IMR-90 (cell line): ENCODE results near the gene ANKRD44.
A peak's percentile ranks its signal among the peaks of the same experiment; 100 is the strongest.

Source experiments
- BHLHE40 ChIP-seq: fragments of 150-350 bp; IDR thresholded peaks from 2 replicates; pipeline ENCODE4 v1.6.1; 2016; ENCODE audit warnings: mild to moderate bottlenecking, low read depth, low read length
- CHD1 ChIP-seq: IDR thresholded peaks from 2 replicates; pipeline ENCODE4 v1.6.1; 2012; ENCODE audit warnings: low read depth, low read length, improper control_type of control experiment
- ELK1 ChIP-seq: fragments of 150-350 bp; IDR thresholded peaks from 2 replicates; pipeline ENCODE4 v1.6.1; 2016; ENCODE audit warnings: low read depth, mild to moderate bottlenecking, low read length, moderate library complexity, borderline replicate concordance
- MAFK ChIP-seq: IDR thresholded peaks from 2 replicates; pipeline ENCODE4 v1.6.1; 2012; ENCODE audit warnings: low read depth, low read length, improper control_type of control experiment
- MAZ ChIP-seq: IDR thresholded peaks from 2 replicates; pipeline ENCODE4 v1.6.1; 2012; ENCODE audit warnings: low read depth, mild to moderate bottlenecking, low read length, improper control_type of control experiment, moderate library complexity, borderline replicate concordance
- MXI1 ChIP-seq: IDR thresholded peaks from 2 replicates; pipeline ENCODE4 v1.6.1; 2012; ENCODE audit warnings: low read depth, mild to moderate bottlenecking, low read length, moderate library complexity, borderline replicate concordance
- NFE2L2 ChIP-seq: fragments of 150-350 bp; IDR thresholded peaks from 2 replicates; pipeline ENCODE4 v1.6.1; 2016; ENCODE audit warnings: low read depth, mild to moderate bottlenecking, low read length
- POLR2A ChIP-seq: IDR thresholded peaks from 2 replicates; pipeline ENCODE4 v1.6.1; 2012; ENCODE audit warnings: mild to moderate bottlenecking, low read depth, low read length
- RAD21 ChIP-seq: IDR thresholded peaks from 2 replicates; pipeline ENCODE4 v1.6.1; 2012; ENCODE audit warnings: low read length, improper control_type of control experiment
- RCOR1 ChIP-seq: IDR thresholded peaks from 2 replicates; pipeline ENCODE4 v1.6.1; 2012; ENCODE audit warnings: mild to moderate bottlenecking, low read length, improper control_type of control experiment; ENCODE audit not compliant: insufficient replicate concordance
- RFX5 ChIP-seq: IDR thresholded peaks from 2 replicates; pipeline ENCODE4 v1.8.0; 2012; ENCODE audit warnings: low read depth, mild to moderate bottlenecking, low read length, moderate library complexity
- SMC3 ChIP-seq: fragments of 150-350 bp; IDR thresholded peaks from 2 replicates; pipeline ENCODE4 v1.6.1; 2016; ENCODE audit warnings: low read depth, mild to moderate bottlenecking, antibody characterized with exemption, low read length, moderate library complexity
- USF2 ChIP-seq: fragments of 150-350 bp; IDR thresholded peaks from 2 replicates; pipeline ENCODE4 v1.6.1; 2017; ENCODE audit warnings: mild to moderate bottlenecking, antibody characterized with exemption, low read length, low read depth
- TF ChIP-seq, protein P1 (sequence below): conservative IDR thresholded peaks from 2 replicates; pipeline ENCODE4 v1.5.1; 2012; ENCODE audit warnings: mild to moderate bottlenecking, low read depth, low read length, improper control_type of control experiment

DNA sequence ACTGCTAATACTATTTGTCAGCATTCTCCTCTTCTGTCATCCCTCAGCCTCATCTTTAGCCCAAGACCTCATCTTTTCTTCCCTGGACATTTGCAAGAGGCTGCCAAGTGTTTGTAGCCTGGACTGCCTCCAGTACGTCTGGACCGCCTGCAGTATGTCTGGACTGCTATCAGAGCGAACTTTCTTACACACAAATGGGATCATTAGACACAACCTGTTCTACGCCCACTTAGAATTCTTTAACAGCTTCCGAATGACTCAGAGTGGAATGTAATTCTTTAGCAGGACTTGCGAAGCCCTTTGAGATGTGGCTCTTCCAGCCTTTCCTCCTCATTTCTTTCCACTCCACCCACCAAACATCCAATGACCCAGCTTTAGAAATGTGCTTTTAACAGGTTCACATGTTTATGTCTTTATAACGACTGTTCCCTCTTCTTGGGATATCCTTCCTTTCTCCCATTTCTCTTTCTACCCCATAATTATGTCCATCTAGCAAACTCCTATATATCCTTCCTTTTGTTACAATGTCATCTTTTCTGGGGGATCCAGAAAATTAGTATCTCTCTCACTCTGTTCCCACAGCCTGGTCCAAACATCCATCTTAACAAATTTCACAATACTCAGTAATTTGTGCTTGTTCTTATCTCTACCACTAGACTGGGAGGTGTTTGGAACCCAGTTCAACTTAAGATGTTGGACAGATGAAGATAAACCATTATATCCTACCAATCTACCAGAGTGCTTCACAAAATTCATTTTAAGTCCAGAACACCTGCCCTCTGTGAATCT, 212.8 kb downstream of the ANKRD44 start:
- TF ChIP-seq, protein P1, sequence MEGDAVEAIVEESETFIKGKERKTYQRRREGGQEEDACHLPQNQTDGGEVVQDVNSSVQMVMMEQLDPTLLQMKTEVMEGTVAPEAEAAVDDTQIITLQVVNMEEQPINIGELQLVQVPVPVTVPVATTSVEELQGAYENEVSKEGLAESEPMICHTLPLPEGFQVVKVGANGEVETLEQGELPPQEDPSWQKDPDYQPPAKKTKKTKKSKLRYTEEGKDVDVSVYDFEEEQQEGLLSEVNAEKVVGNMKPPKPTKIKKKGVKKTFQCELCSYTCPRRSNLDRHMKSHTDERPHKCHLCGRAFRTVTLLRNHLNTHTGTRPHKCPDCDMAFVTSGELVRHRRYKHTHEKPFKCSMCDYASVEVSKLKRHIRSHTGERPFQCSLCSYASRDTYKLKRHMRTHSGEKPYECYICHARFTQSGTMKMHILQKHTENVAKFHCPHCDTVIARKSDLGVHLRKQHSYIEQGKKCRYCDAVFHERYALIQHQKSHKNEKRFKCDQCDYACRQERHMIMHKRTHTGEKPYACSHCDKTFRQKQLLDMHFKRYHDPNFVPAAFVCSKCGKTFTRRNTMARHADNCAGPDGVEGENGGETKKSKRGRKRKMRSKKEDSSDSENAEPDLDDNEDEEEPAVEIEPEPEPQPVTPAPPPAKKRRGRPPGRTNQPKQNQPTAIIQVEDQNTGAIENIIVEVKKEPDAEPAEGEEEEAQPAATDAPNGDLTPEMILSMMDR = no peak
- TF ChIP-seq RAD21 (no peak), ELK1 (no peak), RFX5 (no peak), MXI1 (no peak), POLR2A (no peak), NFE2L2 (no peak), CHD1 (no peak), RCOR1 (peak; percentile 80), USF2 (no peak), SMC3 (no peak), MAZ (no peak), MAFK (no peak), BHLHE40 (peak; percentile 8; the same call in 1 of the 2 replicates)
